Transverse colon (tissue), 4 donors: ENCODE data around the gene CYP4F2.
"Not testable (repeated sequence)": the region's sequence is repeated elsewhere in the genome, so short reads cannot be mapped to it uniquely, and the experiment has no call there.

Experiments used
- CTCF ChIP-seq, 5 experiments: fragments of 200-600 bp in 3 of 5; fragments of 450-650 bp in 2 of 5; sonication (generic) in 3 of 5; IDR thresholded peaks; 1 replicate in 2 of 5; 2 replicates in 3 of 5; pipeline ENCODE4 v1.5.1; 2016 to 2017; ENCODE audit warnings: antibody characterized with exemption in 5 of 5, inconsistent platforms in 3 of 5, mild to moderate bottlenecking in 2 of 5, moderate library complexity in 1 of 5
- EP300 ChIP-seq: sonication (generic); formaldehyde crosslinking; IDR thresholded peaks from one replicate; pipeline ENCODE4 v1.6.1; 2017; ENCODE audit warnings: antibody characterized with exemption, low read depth
- POLR2A ChIP-seq: fragments of 450-650 bp; IDR thresholded peaks from one replicate; pipeline ENCODE4 v1.6.1; 2016; ENCODE audit warnings: antibody characterized with exemption, mild to moderate bottlenecking, moderate library complexity
- POLR2AphosphoS5 ChIP-seq, 3 donors: sonication (generic); formaldehyde crosslinking; IDR thresholded peaks; one replicate each; pipeline ENCODE4 v1.6.1; 2016; ENCODE audit warnings: antibody characterized with exemption in 3 of 3

GRCh38 chr19:15835565-15836329, 62.1 kb downstream of the CYP4F2 start:
- TF ChIP-seq CTCF (IDR thresholded peaks at IDR 0.05); POLR2AphosphoS5 (IDR thresholded peaks at IDR 0.05); POLR2A; EP300: not testable (repeated sequence)
